Endothelial cell of umbilical vein (primary cell): ENCODE measurements around the gene DNAH1. TPM values are rescaled to one million over a fixed set of nuclear protein-coding genes. Genes with fewer than 3 reads are reported as not detected.

Source experiments
- BruUV-seq: library from RNA; stranded (reverse); fragments of 400-500 nt; replicated peaks from 2 replicates; lab custom pipeline; 2021; lab: Mats Ljungman, UMichigan
- CTCF ChIA-PET: fragments of 300-600, 350-600 bp; sonication (Branson Sonifier 250); formaldehyde crosslinking; loops from one replicate; lab custom pipeline; 2021; ENCODE audit warnings: antibody characterized with exemption, inconsistent platforms; lab: Charles Lee
- POLR2A ChIA-PET: fragments of 300-600, 350-600 bp; sonication (Branson Sonifier 250); formaldehyde crosslinking; loops from one replicate; lab custom pipeline; 2021; ENCODE audit warnings: antibody characterized with exemption, inconsistent platforms; lab: Charles Lee
- DNase-seq: peaks from one replicate; pipeline ENCODE4 v3.0.0-alpha.2; 2011; ENCODE audit warnings: low read depth, low spot score
- FAIRE-seq: peaks from 2 replicates; lab custom pipeline; 2011; peaks lifted over from hg19 to GRCh38; lab: Jason Lieb, UNC
- H2AFZ ChIP-seq: 2 replicates; pipeline ENCODE4 v1.6.0; 2012; ENCODE audit warnings: low read depth, low read length, control low read depth, inconsistent platforms
- H3K27ac ChIP-seq: 2 replicates; pipeline ENCODE4 v1.5.1; 2011; ENCODE audit warnings: low read depth, mild to moderate bottlenecking, control low read depth, low read length, moderate library complexity; ENCODE audit not compliant: insufficient read depth
- H3K27me3 ChIP-seq, 2 experiments: 2 replicates each; pipeline versions ENCODE4 v1.6.0 to v1.6.1; 2011; ENCODE audit warnings: low read length in 2 of 2, mixed read lengths in 1 of 2; ENCODE audit not compliant: control insufficient read depth in 2 of 2, insufficient read depth in 2 of 2
- H3K36me3 ChIP-seq, 2 experiments: 2 replicates in 1 of 2; 3 replicates in 1 of 2; pipeline ENCODE4 v1.5.1; 2011; ENCODE audit warnings: low read length in 2 of 2, mild to moderate bottlenecking in 1 of 2, moderate library complexity in 1 of 2; ENCODE audit not compliant: control insufficient read depth in 2 of 2, insufficient read depth in 2 of 2; ENCODE audit errors: extremely low read depth in 1 of 2
- H3K4me1 ChIP-seq: 3 replicates; pipeline ENCODE4 v1.5.1; 2011; ENCODE audit warnings: mild to moderate bottlenecking, low read length; ENCODE audit not compliant: control insufficient read depth, insufficient read depth; ENCODE audit errors: extremely low read depth
- H3K4me2 ChIP-seq: 2 replicates; pipeline ENCODE4 v1.6.1; 2011; ENCODE audit warnings: low read length, control low read depth, mixed read lengths; ENCODE audit not compliant: insufficient read depth
- H3K4me3 ChIP-seq, 3 experiments: fragments of 200-600 bp in 1 of 3; sonication (generic), shearing (Covaris generic) in 1 of 3; replicated peaks in 1 of 3; 2 replicates each; pipeline ENCODE4 v1.5.1; 2011 to 2016; ENCODE audit warnings: control low read depth in 3 of 3, low read length in 3 of 3, mild to moderate bottlenecking in 2 of 3, inconsistent platforms in 1 of 3, low read depth in 1 of 3, moderate library complexity in 1 of 3; ENCODE audit not compliant: insufficient read depth in 1 of 3
- H3K79me2 ChIP-seq: 2 replicates; pipeline ENCODE4 v1.6.0; 2012; ENCODE audit warnings: low read length, inconsistent platforms; ENCODE audit not compliant: control insufficient read depth, insufficient read depth
- H3K9ac ChIP-seq: replicated peaks from 2 replicates; pipeline ENCODE3; 2011; ENCODE audit warnings: low read length, control low read depth; ENCODE audit not compliant: insufficient read depth; ENCODE audit errors: extremely low read depth
- H3K9me1 ChIP-seq: replicated peaks from 3 replicates; pipeline ENCODE4 v1.6.0; 2011; ENCODE audit warnings: mild to moderate bottlenecking, low read length; ENCODE audit not compliant: control insufficient read depth, insufficient read depth; ENCODE audit errors: extremely low read depth
- H3K9me3 ChIP-seq: replicated peaks from 2 replicates; pipeline ENCODE4 v1.5.1; 2012; ENCODE audit warnings: low read length, inconsistent platforms; ENCODE audit not compliant: control insufficient read depth, insufficient read depth
- H4K20me1 ChIP-seq: replicated peaks from 2 replicates; pipeline ENCODE3; 2011; ENCODE audit warnings: mild to moderate bottlenecking, low read length; ENCODE audit not compliant: control insufficient read depth, insufficient read depth; ENCODE audit errors: extremely low read depth
- EZH2 ChIP-seq: IDR thresholded peaks from 2 replicates; pipeline ENCODE4 v1.6.1; 2012; ENCODE audit warnings: borderline replicate concordance, low read depth, mild to moderate bottlenecking, moderate library complexity, low read length, inconsistent platforms; ENCODE audit not compliant: severe bottlenecking
- FOS ChIP-seq: IDR thresholded peaks from 2 replicates; pipeline ENCODE4 v1.6.1; 2011; ENCODE audit warnings: mild to moderate bottlenecking, low read length, moderate library complexity, borderline replicate concordance; ENCODE audit not compliant: insufficient read depth
- GATA2 ChIP-seq: IDR thresholded peaks from 2 replicates; pipeline ENCODE4 v1.7.0; 2011; ENCODE audit warnings: low read depth, mild to moderate bottlenecking, moderate library complexity, mixed read lengths, low read length; ENCODE audit not compliant: insufficient read length, insufficient read depth
- JUN ChIP-seq: IDR thresholded peaks from 2 replicates; pipeline ENCODE4 v1.6.1; 2011; ENCODE audit warnings: borderline replicate concordance, low read depth; ENCODE audit not compliant: insufficient read length, insufficient read depth
- MYC ChIP-seq: IDR thresholded peaks from one replicate; pipeline ENCODE4 v1.6.1; 2011; ENCODE audit warnings: mild to moderate bottlenecking, low read depth, low read length
- POLR2A ChIP-seq: IDR thresholded peaks from 2 replicates; pipeline ENCODE4 v1.6.1; 2012; ENCODE audit warnings: low read depth, mild to moderate bottlenecking, control low read depth, low read length
- POLR2AphosphoS5 ChIP-seq: IDR thresholded peaks from 2 replicates; pipeline ENCODE4 v1.6.1; 2012; ENCODE audit warnings: low read depth, mild to moderate bottlenecking, control low read depth, low read length, moderate library complexity; ENCODE audit not compliant: insufficient read depth
- dilution Hi-C: fragments of 300-500 bp; cut with MboI; formaldehyde crosslinking; loops from one replicate; pipeline ENCODE4 v1.15.0; 2019; ENCODE audit warnings: low sequenced_read_pairs; ENCODE audit not compliant: extremely low pct_ligation_motif_present
- intact Hi-C: fragments of 100-400 bp; cut with micrococcal nuclease; formaldehyde crosslinking; loops from one replicate; pipeline ENCODE4 v1.10.0; 2022
- polyA plus RNA-seq, 4 experiments: library from polyadenylated mRNA; depleted of rRNA in 3 of 4; stranded (reverse) in 3 of 4; unstranded in 1 of 4; fragments of >200 nt; gene quantifications; 2 replicates each; pipeline versions ENCODE4 v1.2.1 to v1.2.3, GENCODE V29; 2011 to 2012; ENCODE audit warnings: missing spikeins in 1 of 4
- total RNA-seq: library from RNA; stranded (reverse); gene quantifications from 2 replicates; pipeline ENCODE4 v1.2.3, GENCODE V29; 2021
- TF ChIP-seq, protein P1 (sequence below), 2 donors: IDR thresholded peaks; 1 replicate in 1 of 2; 2 replicates in 1 of 2; pipeline ENCODE4 v1.5.1; 2011; ENCODE audit warnings: low read length in 2 of 2, mild to moderate bottlenecking in 2 of 2, moderate library complexity in 2 of 2, control low read depth in 1 of 2, inconsistent platforms in 1 of 2, low read depth in 1 of 2; ENCODE audit not compliant: insufficient read depth in 1 of 2; ENCODE audit errors: extremely low read depth in 1 of 2
- TF ChIP-seq, protein P2 (sequence below): IDR thresholded peaks from 2 replicates; pipeline ENCODE4 v1.6.1; 2011; ENCODE audit not compliant: insufficient read depth, insufficient read length

Gene DNAH1
- total and polyA plus RNA-seq, 2 donors (not counting 3 experiments of a cell fraction or from before 2014, with no cell fraction given) = 5.8 to 6.0 TPM

DNA sequence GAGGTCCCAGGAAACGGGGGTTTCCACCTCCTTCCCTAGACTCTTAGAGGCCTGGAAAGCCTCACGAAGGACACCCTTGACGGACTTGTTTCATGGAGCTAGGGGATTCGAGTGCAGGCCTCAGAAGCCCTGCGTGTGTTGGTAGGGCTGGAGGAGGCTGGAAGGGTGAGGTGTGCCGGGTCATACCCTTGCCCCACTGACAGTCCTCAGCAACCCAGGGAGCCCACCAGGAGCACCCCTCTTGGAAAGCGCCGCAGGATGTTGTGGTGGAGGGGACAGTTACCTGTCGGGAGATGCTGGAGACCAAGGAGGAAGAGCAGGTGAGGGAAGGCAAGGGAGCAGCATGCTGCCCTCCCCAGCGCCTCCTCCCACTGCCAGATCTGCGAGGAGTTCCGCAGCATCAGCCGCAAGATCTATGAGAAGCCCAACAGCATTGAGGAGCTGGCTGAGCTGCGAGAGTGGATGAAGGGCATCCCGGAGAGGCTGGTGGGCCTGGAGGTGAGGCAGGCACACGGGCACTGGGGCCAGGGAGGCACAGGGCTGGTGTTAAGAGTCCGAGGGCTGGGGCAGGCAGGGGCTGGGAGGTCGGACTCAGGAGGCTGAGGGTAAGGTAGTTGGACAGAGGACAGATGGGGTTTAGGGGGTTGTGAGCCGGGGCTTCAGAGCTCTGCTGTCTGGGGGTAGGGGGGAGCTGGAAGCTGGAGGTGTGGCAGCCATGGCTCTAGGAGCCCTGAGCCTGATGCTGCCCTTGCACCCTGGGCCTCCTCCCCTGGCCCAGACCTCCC, 33.7 kb downstream of the DNAH1 start:
- Histone ChIP-seq H3K9me3 (no peaks in the 10 kb centered on the region), H4K20me1 (no peaks in the 10 kb centered on the region), H3K27me3 (no peaks in the 10 kb centered on the region), H3K27ac (no peak overlapping the region), H3K4me3 (no peak overlapping the region), H3K36me3 (no peaks in the 10 kb centered on the region), H3K4me1 (no peaks in the 10 kb centered on the region), H3K9ac (no peak overlapping the region), H3K9me1 (no peaks in the 10 kb centered on the region), H3K4me2 (no peak overlapping the region), H3K79me2 (no peaks in the 10 kb centered on the region), H2AFZ (no peak overlapping the region)
- BruUV-seq = no TSS peak
- CTCF ChIA-PET = interaction anchor here (1.6 to 3.8 kb wide), 2 partner anchors 10 to 129 kb away, joined by 3 to 26 read pairs; no protein-coding TSS in a partner anchor
- intact Hi-C loops (no loop called here), dilution Hi-C loops (no loop called here)
- TF ChIP-seq, protein P1, sequence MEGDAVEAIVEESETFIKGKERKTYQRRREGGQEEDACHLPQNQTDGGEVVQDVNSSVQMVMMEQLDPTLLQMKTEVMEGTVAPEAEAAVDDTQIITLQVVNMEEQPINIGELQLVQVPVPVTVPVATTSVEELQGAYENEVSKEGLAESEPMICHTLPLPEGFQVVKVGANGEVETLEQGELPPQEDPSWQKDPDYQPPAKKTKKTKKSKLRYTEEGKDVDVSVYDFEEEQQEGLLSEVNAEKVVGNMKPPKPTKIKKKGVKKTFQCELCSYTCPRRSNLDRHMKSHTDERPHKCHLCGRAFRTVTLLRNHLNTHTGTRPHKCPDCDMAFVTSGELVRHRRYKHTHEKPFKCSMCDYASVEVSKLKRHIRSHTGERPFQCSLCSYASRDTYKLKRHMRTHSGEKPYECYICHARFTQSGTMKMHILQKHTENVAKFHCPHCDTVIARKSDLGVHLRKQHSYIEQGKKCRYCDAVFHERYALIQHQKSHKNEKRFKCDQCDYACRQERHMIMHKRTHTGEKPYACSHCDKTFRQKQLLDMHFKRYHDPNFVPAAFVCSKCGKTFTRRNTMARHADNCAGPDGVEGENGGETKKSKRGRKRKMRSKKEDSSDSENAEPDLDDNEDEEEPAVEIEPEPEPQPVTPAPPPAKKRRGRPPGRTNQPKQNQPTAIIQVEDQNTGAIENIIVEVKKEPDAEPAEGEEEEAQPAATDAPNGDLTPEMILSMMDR (IDR thresholded peaks at IDR 0.05; ENCODE audit: extremely low read depth in 1 of 2, insufficient read depth in 1 of 2, low read depth in 1 of 2, low read length in 2 of 2) = no peak
- TF ChIP-seq JUN (no peak), MYC (no peak), GATA2 (no peak), EZH2 (no peak), POLR2A (no peak), POLR2AphosphoS5 (no peak), FOS (no peak)
- TF ChIP-seq, protein P2, sequence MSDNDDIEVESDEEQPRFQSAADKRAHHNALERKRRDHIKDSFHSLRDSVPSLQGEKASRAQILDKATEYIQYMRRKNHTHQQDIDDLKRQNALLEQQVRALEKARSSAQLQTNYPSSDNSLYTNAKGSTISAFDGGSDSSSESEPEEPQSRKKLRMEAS = no peak
- POLR2A ChIA-PET = no interaction called here
- no peak for FAIRE-seq
- no peak for DNase-seq
